ENCODE data around the gene ALCAM. TPM values are rescaled to one million over a fixed set of nuclear protein-coding genes. Genes with fewer than 3 reads are reported as not detected.

The ALCAM gene
- total RNA-seq, 3 donors from 2014 or later, result 20.3 to 223 (median 118) TPM

DNA sequence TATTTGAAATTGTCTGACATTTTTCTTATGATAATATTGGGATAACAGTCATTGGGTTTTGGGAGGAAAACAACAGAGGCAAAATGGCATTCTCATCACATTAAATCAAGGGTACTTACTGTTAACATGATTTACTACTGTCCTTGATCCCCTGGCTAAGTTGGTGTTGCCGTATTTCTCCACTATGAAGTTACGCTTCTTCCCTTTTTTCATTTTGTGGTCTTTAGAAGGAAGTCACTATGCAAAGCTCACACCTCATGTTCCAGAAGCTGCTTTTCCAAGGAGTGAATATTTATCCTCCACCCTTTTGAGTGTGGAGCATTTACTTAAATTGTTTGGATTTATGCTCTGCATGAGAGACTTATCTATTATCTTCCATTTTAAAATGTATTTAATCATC, 63.7 kb downstream of the ALCAM start:
- TF ChIP-seq POLR2A (IDR thresholded peaks at IDR 0.05) (no peak), POLR2AphosphoS5 (IDR thresholded peaks at IDR 0.05) (no peak)
- no peak for DNase-seq (ENCODE audit: low spot score in 2 of 2)
- Histone ChIP-seq H3K4me1 (no peaks in the 10 kb centered on the region), H3K9me3 (no peaks in the 10 kb centered on the region), H3K4me3 (no peak overlapping the region), H3K36me3 (no peaks in the 10 kb centered on the region), H3K27ac (no peak overlapping the region), H3K27me3 (no peaks in the 10 kb centered on the region)
- intact Hi-C loops (cut with DNase I; ENCODE audit: low total_unique reads), result loop anchor here (10.0 kb wide), 1 partner anchor 1974 kb away; no protein-coding TSS in a partner anchor

GRCh38 chr3:105431200-105431599, 64.5 kb downstream of the ALCAM start:
- Histone ChIP-seq H3K9me3 (no peaks in the 10 kb centered on the region), H3K27me3 (no peaks in the 10 kb centered on the region), H3K4me3 (no peak overlapping the region), H3K27ac (no peak overlapping the region), H3K4me1 (no peaks in the 10 kb centered on the region), H3K36me3 (no peaks in the 10 kb centered on the region)
- no peak for DNase-seq (ENCODE audit: low spot score in 2 of 2)
- intact Hi-C loops (cut with DNase I; ENCODE audit: low total_unique reads), result loop anchor here (10.0 kb wide), 1 partner anchor 1974 kb away; no protein-coding TSS in a partner anchor
- no peak for TF ChIP-seq POLR2AphosphoS5 (IDR thresholded peaks at IDR 0.05)
- no peak for TF ChIP-seq POLR2A (IDR thresholded peaks at IDR 0.05)

GRCh38 chr3:105435277-105435676, 68.6 kb downstream of the ALCAM start:
- Histone ChIP-seq H3K4me3 (no peak overlapping the region), H3K27me3 (no peaks in the 10 kb centered on the region), H3K4me1 (no peaks in the 10 kb centered on the region), H3K9me3 (no peaks in the 10 kb centered on the region), H3K27ac (no peak overlapping the region), H3K36me3 (no peaks in the 10 kb centered on the region)
- intact Hi-C loops (cut with DNase I; ENCODE audit: low total_unique reads), result loop anchor here (10.0 kb wide), 1 partner anchor 1970 kb away; no protein-coding TSS in a partner anchor
- TF ChIP-seq, protein P1, sequence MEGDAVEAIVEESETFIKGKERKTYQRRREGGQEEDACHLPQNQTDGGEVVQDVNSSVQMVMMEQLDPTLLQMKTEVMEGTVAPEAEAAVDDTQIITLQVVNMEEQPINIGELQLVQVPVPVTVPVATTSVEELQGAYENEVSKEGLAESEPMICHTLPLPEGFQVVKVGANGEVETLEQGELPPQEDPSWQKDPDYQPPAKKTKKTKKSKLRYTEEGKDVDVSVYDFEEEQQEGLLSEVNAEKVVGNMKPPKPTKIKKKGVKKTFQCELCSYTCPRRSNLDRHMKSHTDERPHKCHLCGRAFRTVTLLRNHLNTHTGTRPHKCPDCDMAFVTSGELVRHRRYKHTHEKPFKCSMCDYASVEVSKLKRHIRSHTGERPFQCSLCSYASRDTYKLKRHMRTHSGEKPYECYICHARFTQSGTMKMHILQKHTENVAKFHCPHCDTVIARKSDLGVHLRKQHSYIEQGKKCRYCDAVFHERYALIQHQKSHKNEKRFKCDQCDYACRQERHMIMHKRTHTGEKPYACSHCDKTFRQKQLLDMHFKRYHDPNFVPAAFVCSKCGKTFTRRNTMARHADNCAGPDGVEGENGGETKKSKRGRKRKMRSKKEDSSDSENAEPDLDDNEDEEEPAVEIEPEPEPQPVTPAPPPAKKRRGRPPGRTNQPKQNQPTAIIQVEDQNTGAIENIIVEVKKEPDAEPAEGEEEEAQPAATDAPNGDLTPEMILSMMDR (IDR thresholded peaks at IDR 0.05), result no peak
- TF ChIP-seq POLR2AphosphoS5 (IDR thresholded peaks at IDR 0.05) (no peak), POLR2A (IDR thresholded peaks at IDR 0.05) (no peak)
- DNase-seq (ENCODE audit: low spot score in 2 of 2), result no peak

DNA sequence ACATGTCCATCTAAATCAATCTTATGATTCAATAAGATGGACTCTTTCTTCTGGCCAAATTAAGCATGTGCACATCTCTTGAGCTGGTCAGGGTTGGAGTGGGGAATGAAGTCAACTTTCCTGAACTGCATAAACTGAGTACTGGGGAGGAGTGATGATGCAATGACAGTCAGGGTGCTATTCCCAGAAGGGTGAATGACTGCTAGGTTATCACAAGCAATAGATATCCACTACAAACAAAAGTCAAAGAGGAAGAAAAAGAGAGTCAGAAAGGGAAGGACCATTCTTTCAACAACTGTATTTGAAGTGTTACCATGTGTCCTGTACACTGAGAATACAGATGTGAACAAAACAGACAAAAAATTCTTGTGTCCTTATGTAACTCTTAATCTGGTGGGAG, 70.0 kb downstream of the ALCAM start:
- no peak overlapping the region for H3K27ac ChIP-seq
- H3K4me3 ChIP-seq, result no peak overlapping the region
- no peak for DNase-seq (ENCODE audit: low spot score in 2 of 2)
- H3K36me3 ChIP-seq, result no peaks in the 10 kb centered on the region
- no peaks in the 10 kb centered on the region for H3K27me3 ChIP-seq
- no peaks in the 10 kb centered on the region for H3K9me3 ChIP-seq
- H3K4me1 ChIP-seq, result no peaks in the 10 kb centered on the region
- TF ChIP-seq, protein P1 (IDR thresholded peaks at IDR 0.05), result no peak
- TF ChIP-seq POLR2AphosphoS5 (IDR thresholded peaks at IDR 0.05) (no peak), POLR2A (IDR thresholded peaks at IDR 0.05) (no peak)
- intact Hi-C loops (cut with DNase I; ENCODE audit: low total_unique reads), result loop anchor here (10.0 kb wide), 1 partner anchor 1968 kb away; no protein-coding TSS in a partner anchor

DNA sequence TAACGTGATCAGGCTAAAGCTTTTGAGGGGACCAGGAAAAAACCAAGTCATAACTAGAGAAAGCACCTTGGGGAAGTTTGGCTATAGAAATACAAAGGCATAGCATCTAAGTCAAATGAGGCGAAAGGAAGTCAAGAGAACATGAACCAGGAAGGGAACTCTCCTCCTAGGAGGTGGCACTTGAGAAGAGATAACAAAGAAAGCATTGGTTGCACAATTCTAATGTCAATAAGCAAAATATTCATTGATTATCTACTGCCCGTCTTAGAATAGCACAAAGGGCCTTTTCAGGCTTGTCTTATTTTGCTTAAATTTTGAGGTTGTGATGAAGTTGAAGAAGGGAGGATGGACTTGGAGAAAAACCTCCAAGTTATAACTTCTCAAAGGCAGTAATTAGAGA, 73.4 kb downstream of the ALCAM start:
- H3K4me1 ChIP-seq, result no peaks in the 10 kb centered on the region

DNA sequence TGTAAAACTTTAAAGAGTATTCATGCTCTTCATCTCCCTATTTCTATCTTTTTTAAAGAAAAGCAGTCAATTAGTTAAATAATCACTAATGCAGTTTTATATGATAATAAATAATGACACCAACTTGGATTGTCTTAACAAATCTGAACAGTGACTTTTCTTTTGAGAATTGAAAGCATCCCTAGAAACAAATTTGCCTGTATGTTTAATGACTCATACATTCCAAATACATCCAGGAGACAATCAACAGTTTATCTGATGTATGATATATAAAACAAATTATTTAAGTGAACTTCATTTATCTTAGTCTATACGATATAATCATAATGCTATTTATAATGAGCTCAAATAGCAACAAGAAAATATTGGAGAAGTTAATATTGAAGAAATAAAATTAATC, 78.0 kb downstream of the ALCAM start:
- no peaks in the 10 kb centered on the region for H3K27me3 ChIP-seq
- no peak overlapping the region for H3K4me3 ChIP-seq
- intact Hi-C loops (cut with DNase I; ENCODE audit: low total_unique reads), result loop anchor here (2.0 kb wide), 1 partner anchor 28 kb away; no protein-coding TSS in a partner anchor
- H3K36me3 ChIP-seq, result no peaks in the 10 kb centered on the region
- no peaks in the 10 kb centered on the region for H3K4me1 ChIP-seq
- DNase-seq (ENCODE audit: low spot score in 2 of 2), result no peak
- H3K9me3 ChIP-seq, result no peaks in the 10 kb centered on the region
- H3K27ac ChIP-seq, result no peak overlapping the region
- TF ChIP-seq, protein P1 (IDR thresholded peaks at IDR 0.05), result no peak
- TF ChIP-seq POLR2AphosphoS5 (IDR thresholded peaks at IDR 0.05), result no peak
- no peak for TF ChIP-seq POLR2A (IDR thresholded peaks at IDR 0.05)

More for the DNA sequence above, 73.4 kb downstream of the ALCAM start:
- Histone ChIP-seq H3K9me3 (no peaks in the 10 kb centered on the region), H3K27ac (no peak overlapping the region), H3K4me3 (no peak overlapping the region), H3K27me3 (no peaks in the 10 kb centered on the region), H3K36me3 (no peaks in the 10 kb centered on the region)
- intact Hi-C loops (cut with DNase I; ENCODE audit: low total_unique reads), result no loop called here
- TF ChIP-seq, protein P1 (IDR thresholded peaks at IDR 0.05), result no peak
- TF ChIP-seq POLR2A (IDR thresholded peaks at IDR 0.05) (no peak), POLR2AphosphoS5 (IDR thresholded peaks at IDR 0.05) (no peak)
- DNase-seq (ENCODE audit: low spot score in 2 of 2), result no peak
